ES-I3 (cell line): ENCODE measurements around the gene DACT2.

ENCODE experiments used
- H3K36me3 ChIP-seq: 2 replicates; pipeline ENCODE4 v1.6.1; 2013; ENCODE audit warnings: mild to moderate bottlenecking, low read length, control low read depth, moderate library complexity; ENCODE audit not compliant: insufficient read depth
- H3K4me1 ChIP-seq: 2 replicates; pipeline ENCODE4 v1.6.1; 2013; ENCODE audit warnings: mild to moderate bottlenecking, control low read depth, low read length; ENCODE audit not compliant: insufficient read depth
- H3K9ac ChIP-seq: 2 replicates; pipeline ENCODE4 v1.6.1; 2013; ENCODE audit warnings: low read depth, mild to moderate bottlenecking, low read length, moderate library complexity
- H3K9me3 ChIP-seq: 2 replicates; pipeline ENCODE4 v1.6.1; 2013; ENCODE audit warnings: mild to moderate bottlenecking, low read length, moderate library complexity; ENCODE audit not compliant: control insufficient read depth, insufficient read depth

The DACT2 gene

GRCh38 chr6:168319279-168320111 lies at the start of gene DACT2:
Gene DACT2 (minus strand): TSS chr6:168319777. CDS start chr6:168319633, 144 bp downstream.
- Histone ChIP-seq H3K36me3 (no peaks in the 10 kb centered on the region), H3K9ac (peak within 1 kb of the TSS; percentile 43), H3K4me1 (peaks cover 6% of the 10 kb centered on the region), H3K9me3 (0 out of 2 replicates have a peak, but pooled peaks cover 7% of the 10 kb centered on the region)

- Histone ChIP-seq H3K36me3 (no peaks in the 10 kb centered on the region), H3K9ac (no peak overlapping the region), H3K4me1 (no peaks in the 10 kb centered on the region), H3K9me3 (peaks cover 3% of the 10 kb centered on the region; the same call in 1 of the 2 replicates)
Measured at GRCh38 chr6:168368936-168369335, 49.4 kb upstream of the DACT2 start.

DNA sequence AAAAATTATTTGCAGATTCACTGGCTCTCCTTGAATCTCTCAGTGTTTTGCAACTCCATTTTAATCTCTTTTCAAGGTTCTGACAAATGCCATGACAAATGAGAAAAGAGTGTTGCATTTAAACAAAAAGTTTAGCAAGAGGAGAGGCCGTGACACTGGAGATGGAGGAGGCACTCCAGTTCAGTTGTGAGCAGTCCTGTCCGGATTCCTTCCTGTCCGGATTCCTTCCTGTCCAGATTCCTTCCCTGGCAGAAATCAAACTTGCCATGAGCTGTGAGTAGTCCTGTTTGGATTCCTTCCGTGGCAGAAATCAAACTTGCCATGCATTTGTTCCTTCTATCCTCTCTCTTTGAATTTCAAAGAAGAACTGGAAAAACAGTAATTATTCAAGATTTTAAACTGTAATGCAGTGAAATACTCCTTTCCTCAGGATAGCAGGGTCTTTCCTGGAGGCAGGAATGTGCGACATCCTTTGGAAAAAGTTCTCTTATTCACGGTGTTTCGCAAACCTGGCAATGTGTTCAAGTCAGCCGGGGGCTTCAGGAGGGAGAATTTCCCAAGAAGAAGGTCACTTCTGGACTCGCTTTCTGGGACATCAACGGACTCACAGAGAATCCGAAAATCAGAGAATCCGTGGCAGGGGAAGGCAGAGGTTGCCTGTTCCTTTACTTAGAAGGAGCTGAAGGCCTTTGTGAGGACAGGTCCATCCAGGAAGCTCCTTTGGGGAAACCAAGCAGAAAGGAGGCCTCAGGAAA lies 48.7 kb upstream of the DACT2 start:
- no peak overlapping the region for H3K9ac ChIP-seq
- peaks cover 3% of the 10 kb centered on the region; the same call in 1 of the 2 replicates for H3K9me3 ChIP-seq
- H3K36me3 ChIP-seq = no peaks in the 10 kb centered on the region
- H3K4me1 ChIP-seq = no peaks in the 10 kb centered on the region

DNA sequence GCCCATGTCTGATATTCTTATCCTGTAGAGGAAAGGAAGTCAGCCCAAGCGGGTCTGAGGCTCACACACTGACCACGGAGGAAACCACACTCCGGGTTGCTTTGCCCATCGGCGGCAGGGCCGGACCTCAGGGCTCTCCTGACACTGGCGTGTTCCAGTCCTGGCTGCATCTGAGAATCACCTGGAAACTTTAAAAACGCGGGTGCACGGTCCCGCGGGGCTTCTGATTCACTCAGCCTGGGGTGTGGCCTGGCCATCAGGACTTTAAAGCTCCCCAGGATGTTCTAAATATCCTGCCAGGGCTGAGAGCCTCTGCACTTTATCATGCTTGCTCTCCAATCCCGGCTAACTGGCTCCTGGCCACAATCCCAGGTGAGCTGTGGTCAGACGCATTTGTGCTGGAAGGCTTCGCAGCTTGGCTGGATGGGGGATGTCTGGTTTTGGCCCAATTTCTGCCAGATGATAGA lies 47.7 kb upstream of the DACT2 start:
- Histone ChIP-seq H3K9ac (no peak overlapping the region), H3K4me1 (no peaks in the 10 kb centered on the region), H3K36me3 (no peaks in the 10 kb centered on the region), H3K9me3 (peaks cover 3% of the 10 kb centered on the region; the same call in 1 of the 2 replicates)

DNA sequence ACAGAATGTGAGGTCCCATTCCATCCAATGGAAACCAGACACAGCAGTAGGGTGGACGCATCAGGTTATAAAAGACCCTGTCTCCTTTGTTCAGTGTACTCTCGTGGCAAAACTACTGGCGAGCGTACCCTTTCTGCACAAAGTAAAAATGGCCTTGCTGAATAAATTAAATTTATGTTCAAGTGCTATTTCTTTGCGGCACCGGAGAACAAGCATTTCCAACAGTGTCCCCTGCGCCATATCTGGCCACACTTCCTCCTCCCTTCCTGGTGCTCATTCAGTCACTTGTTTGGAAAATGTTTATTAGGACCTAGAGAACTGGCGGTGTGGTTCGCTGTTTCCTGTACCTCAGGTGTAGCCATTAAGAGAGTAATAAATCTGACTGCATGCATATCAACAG lies 46.9 kb upstream of the DACT2 start:
- Histone ChIP-seq H3K9ac (no peak overlapping the region), H3K9me3 (peaks cover 3% of the 10 kb centered on the region; the same call in 1 of the 2 replicates), H3K4me1 (no peaks in the 10 kb centered on the region), H3K36me3 (no peaks in the 10 kb centered on the region)

DNA sequence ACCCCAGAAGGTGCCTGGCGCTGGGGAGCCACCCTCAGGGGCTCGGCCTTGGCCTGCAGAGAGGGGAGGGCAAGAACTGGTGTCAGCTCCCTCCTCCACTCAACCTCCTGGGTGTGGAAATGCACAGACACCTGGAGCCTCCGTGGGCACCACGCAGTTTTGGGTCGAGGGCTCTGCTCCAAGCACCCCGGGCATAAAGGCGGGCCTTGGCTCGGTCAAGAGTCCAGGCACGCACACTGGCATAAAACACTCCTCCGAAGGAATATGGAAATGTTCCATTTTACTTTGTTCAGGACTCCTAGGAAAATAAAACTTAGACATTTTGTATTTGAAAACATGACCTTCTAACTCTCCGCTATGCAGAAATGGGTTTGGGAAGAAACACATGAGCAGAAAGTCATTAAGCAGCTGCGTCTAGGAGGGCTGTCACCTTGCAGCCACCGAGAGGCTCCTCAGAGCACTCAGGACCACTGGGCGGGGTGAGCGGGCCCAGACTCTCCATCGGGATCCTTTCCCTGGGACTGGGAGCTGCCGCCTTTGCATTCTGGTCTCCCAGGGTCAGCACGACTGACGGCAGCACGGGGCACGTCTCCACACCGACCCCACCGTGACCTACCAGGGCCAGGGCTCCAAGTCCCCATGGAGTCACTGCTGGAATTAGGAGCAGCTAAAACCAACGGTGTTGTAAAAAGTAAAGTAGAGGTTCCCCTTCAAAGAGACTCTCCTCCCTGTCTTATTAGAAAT lies 46.0 kb upstream of the DACT2 start:
- Histone ChIP-seq H3K36me3 (no peaks in the 10 kb centered on the region), H3K9ac (no peak overlapping the region), H3K4me1 (no peaks in the 10 kb centered on the region), H3K9me3 (peaks cover 3% of the 10 kb centered on the region; the same call in 1 of the 2 replicates)

GRCh38 chr6:168364793-168365421 lies 45.3 kb upstream of the DACT2 start:
- Histone ChIP-seq H3K9me3 (peaks cover 3% of the 10 kb centered on the region; the same call in 1 of the 2 replicates), H3K36me3 (no peaks in the 10 kb centered on the region), H3K4me1 (no peaks in the 10 kb centered on the region), H3K9ac (no peak overlapping the region)

- H3K9me3 ChIP-seq = peaks cover 3% of the 10 kb centered on the region; the same call in 1 of the 2 replicates
- no peaks in the 10 kb centered on the region for H3K4me1 ChIP-seq
- no peaks in the 10 kb centered on the region for H3K36me3 ChIP-seq
- H3K9ac ChIP-seq = no peak overlapping the region
Measured at GRCh38 chr6:168363811-168364792, 44.5 kb upstream of the DACT2 start.

DNA sequence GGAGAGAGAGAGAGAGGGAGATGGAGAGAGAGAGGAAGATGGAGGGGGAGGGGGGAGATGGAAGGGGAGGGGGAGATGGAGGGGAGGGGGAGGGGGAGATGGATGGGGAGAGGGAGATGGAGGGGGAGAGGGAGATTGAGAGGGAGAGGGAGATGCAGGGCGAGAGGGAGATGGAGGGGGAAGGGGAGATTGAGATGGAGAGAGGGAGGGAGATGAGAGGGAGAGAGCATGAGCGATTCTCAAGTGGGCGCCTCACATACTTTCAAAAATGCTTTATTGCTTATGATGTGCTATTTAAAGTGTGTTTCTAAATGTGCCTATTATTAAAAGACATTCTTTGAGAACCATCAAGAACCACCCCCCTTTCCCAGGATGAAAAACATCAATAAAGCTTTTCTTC lies 43.7 kb upstream of the DACT2 start:
- H3K9me3 ChIP-seq = peaks cover 3% of the 10 kb centered on the region; the same call in 1 of the 2 replicates
- H3K9ac ChIP-seq = no peak overlapping the region
- no peaks in the 10 kb centered on the region for H3K4me1 ChIP-seq
- H3K36me3 ChIP-seq = no peaks in the 10 kb centered on the region

DNA sequence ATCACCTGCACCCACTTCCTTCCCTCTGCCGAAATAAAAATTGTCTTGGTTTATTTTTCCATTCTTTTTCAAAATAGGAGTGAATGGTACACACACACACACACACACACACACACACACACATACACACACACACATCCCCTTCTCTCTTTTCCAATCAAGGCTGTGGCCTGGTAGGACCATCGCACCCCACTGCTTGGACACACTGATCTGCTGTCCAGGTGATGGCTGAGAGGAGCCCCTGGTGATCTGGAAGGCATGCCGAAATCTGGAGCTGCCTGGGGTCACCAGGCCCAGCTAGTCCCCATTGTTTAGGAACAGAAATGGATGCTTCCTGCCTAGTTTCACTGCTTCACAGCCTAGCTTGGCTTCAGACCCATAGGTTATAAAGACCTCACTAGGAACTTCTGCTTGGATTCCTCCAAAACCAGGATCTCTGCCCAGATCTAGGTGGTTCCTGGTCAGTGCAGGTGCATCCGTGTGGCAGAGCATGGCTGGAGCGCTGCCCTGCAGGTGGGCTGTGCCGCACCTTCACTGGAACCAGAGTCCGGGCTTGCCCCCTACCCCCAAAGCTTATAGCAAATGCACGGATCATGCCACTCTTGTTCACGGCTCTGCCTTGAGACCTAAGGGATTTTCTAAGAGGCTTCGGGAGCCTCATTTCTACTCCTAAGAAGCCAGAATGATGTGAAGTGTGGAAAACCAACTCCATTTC lies 42.9 kb upstream of the DACT2 start:
- peaks cover 3% of the 10 kb centered on the region; the same call in 1 of the 2 replicates for H3K9me3 ChIP-seq
- no peaks in the 10 kb centered on the region for H3K36me3 ChIP-seq
- H3K9ac ChIP-seq = no peak overlapping the region
- no peaks in the 10 kb centered on the region for H3K4me1 ChIP-seq

DNA sequence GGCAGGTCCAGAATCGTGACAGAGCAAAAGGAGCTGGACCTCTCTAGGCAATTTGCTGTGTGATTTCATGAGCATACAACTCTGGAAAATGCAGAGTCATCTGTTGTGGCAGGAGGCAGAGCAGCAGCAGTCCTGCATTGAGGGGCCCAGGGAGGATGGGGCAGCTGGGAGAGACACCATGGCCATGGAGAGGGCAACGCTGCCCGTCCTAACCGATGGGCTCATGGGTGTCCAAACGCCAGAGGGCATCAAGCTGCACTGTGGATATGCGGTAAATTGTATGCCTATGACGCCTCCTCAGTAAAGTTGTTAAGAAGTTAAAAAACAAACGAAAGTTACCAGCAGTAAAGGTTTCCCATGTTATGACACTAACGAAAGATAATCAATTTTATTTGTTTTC lies 42.2 kb upstream of the DACT2 start:
- H3K9me3 ChIP-seq = peaks cover 3% of the 10 kb centered on the region; the same call in 1 of the 2 replicates
- H3K9ac ChIP-seq = no peak overlapping the region
- H3K36me3 ChIP-seq = no peaks in the 10 kb centered on the region
- H3K4me1 ChIP-seq = no peaks in the 10 kb centered on the region

GRCh38 chr6:168359794-168360193 lies 40.2 kb upstream of the DACT2 start:
- Histone ChIP-seq H3K9me3 (no peaks in the 10 kb centered on the region; the same call in 1 of the 2 replicates), H3K36me3 (no peaks in the 10 kb centered on the region), H3K4me1 (no peaks in the 10 kb centered on the region), H3K9ac (no peak overlapping the region)
